ENCODE data around the gene IFT57.

GRCh38 chr3:108158251-108158650 is 64.0 kb downstream of the IFT57 start:
- TF ChIP-seq CTCF (IDR thresholded peaks at IDR 0.05) (no peak), TEAD4 (CRISPR knock-in tag; IDR thresholded peaks at IDR 0.05) (no peak), ATF3 (CRISPR knock-in tag; conservative IDR thresholded peaks at IDR 0.05) (no peak), ARID4B (CRISPR knock-in tag; IDR thresholded peaks at IDR 0.05; ENCODE audit: borderline replicate concordance) (no peak), CBFB (CRISPR knock-in tag; IDR thresholded peaks at IDR 0.05; ENCODE audit: low read depth) (no peak), GABPB1 (CRISPR knock-in tag; IDR thresholded peaks at IDR 0.05) (no peak), MAX (CRISPR knock-in tag; IDR thresholded peaks at IDR 0.05) (no peak), FOXK1 (CRISPR knock-in tag; IDR thresholded peaks at IDR 0.05) (no peak), MXD4 (CRISPR knock-in tag; IDR thresholded peaks at IDR 0.05; ENCODE audit: borderline replicate concordance) (no peak)
